BLaER1 treated with 17β-estradiol and CSF1 and Interleukin-3, amounts not matched to agents 10 nM and 100 nM (cell line): ENCODE data around the gene ZNF141.
"Not testable (repeated sequence)": the region's sequence is repeated elsewhere in the genome, so short reads cannot be mapped to it uniquely, and the experiment has no call there.

Experiments used
- H3K27ac ChIP-seq, 11 experiments: shearing (Covaris generic); formaldehyde crosslinking; 2 replicates each; pipeline ENCODE4 v1.8.1; 2022
- H3K27me3 ChIP-seq, 11 experiments: shearing (Covaris generic); formaldehyde crosslinking; 2 replicates each; pipeline ENCODE4 v1.8.1; 2022
- H3K36me3 ChIP-seq, 11 experiments: shearing (Covaris generic); formaldehyde crosslinking; 2 replicates each; pipeline ENCODE4 v1.8.1; 2022
- H3K4me1 ChIP-seq, 10 experiments: shearing (Covaris generic); formaldehyde crosslinking; 2 replicates each; pipeline ENCODE4 v1.8.1; 2022
- H3K4me2 ChIP-seq, 11 experiments: shearing (Covaris generic); formaldehyde crosslinking; 2 replicates each; pipeline ENCODE4 v1.8.1; 2022
- H3K4me3 ChIP-seq, 10 experiments: shearing (Covaris generic); formaldehyde crosslinking; 2 replicates each; pipeline ENCODE4 v1.8.1; 2022
- H3K9ac ChIP-seq, 11 experiments: shearing (Covaris generic); formaldehyde crosslinking; 2 replicates each; pipeline ENCODE4 v1.8.1; 2022
- H3K9me3 ChIP-seq, 11 experiments: shearing (Covaris generic); formaldehyde crosslinking; replicated peaks in 1 of 11; 2 replicates each; pipeline ENCODE4 v1.8.1; 2022
- H4K20me1 ChIP-seq, 11 experiments: shearing (Covaris generic); formaldehyde crosslinking; 2 replicates each; pipeline ENCODE4 v1.8.1; 2022
- Cebpa-rat ChIP-seq, 11 experiments: shearing (Covaris generic); IDR thresholded peaks; 2 replicates each; pipeline ENCODE4 v1.8.1; 2022

ZNF141 gene

GRCh38 chr4:373062-373839 lies 35.6 kb downstream of the ZNF141 start:
- H3K4me3 ChIP-seq = peak overlapping the region; percentile 15 to 46 (median 40); a peak in 14 of 20 replicates
- no peaks in the 10 kb centered on the region for H3K27me3 ChIP-seq
- no peaks in the 10 kb centered on the region for H3K4me1 ChIP-seq
- no peak for TF ChIP-seq Cebpa-rat (IDR thresholded peaks at IDR 0.05)
- H4K20me1 ChIP-seq = no peaks in the 10 kb centered on the region
- no peak overlapping the region for H3K4me2 ChIP-seq
- H3K36me3 ChIP-seq = peaks cover 71 to 97% (median 92%) of the 10 kb centered on the region in 11 experiments
- H3K9me3 ChIP-seq = peaks cover 98 to 100% (median 99%) of the 10 kb centered on the region in 11 experiments
- H3K27ac ChIP-seq = no peak overlapping the region
- no peak overlapping the region for H3K9ac ChIP-seq

GRCh38 chr4:374298-375160 lies 36.9 kb downstream of the ZNF141 start:
- Histone ChIP-seq H3K9me3 (peaks cover 99 to 100% (median 99%) of the 10 kb centered on the region in 11 experiments), H3K36me3 (peaks cover 68 to 99% (median 95%) of the 10 kb centered on the region in 11 experiments), H3K4me2 (no peak overlapping the region), H3K27me3 (no peaks in the 10 kb centered on the region), H3K9ac (no peak overlapping the region), H3K27ac (no peak overlapping the region), H3K4me3 (peak overlapping the region in 9 of 10 experiments; percentile 7 to 44 (median 38); a peak in 10 of 20 replicates), H4K20me1 (no peaks in the 10 kb centered on the region), H3K4me1 (no peaks in the 10 kb centered on the region)
- TF ChIP-seq Cebpa-rat (IDR thresholded peaks at IDR 0.05) = no peak

GRCh38 chr4:384311-385010 lies 46.8 kb downstream of the ZNF141 start:
- H3K4me1 ChIP-seq = peaks cover 0 to 27% (median 20%) of the 10 kb centered on the region in 10 experiments; a peak in 16 of 20 replicates
- H3K36me3 ChIP-seq = peaks cover 0 to 20% (median 13%) of the 10 kb centered on the region in 11 experiments; a peak in 18 of 22 replicates
- H3K4me2 ChIP-seq = peak overlapping the region; percentile 5 to 79 (median 57); a peak in 18 of 22 replicates
- 0 out of 22 replicates have a peak overlapping the region, but pooled peaks of 2 of the 11 experiments have one; percentile 1 to 3 for H3K27ac ChIP-seq
- H3K9ac ChIP-seq = no peak overlapping the region
- H3K27me3 ChIP-seq = no peaks in the 10 kb centered on the region
- H4K20me1 ChIP-seq = no peaks in the 10 kb centered on the region
- H3K4me3 ChIP-seq = no peak overlapping the region; a peak in 1 of 20 replicates
- no peak for TF ChIP-seq Cebpa-rat (IDR thresholded peaks at IDR 0.05)
- H3K9me3 ChIP-seq = peaks cover 93 to 100% (median 100%) of the 10 kb centered on the region in 11 experiments

DNA sequence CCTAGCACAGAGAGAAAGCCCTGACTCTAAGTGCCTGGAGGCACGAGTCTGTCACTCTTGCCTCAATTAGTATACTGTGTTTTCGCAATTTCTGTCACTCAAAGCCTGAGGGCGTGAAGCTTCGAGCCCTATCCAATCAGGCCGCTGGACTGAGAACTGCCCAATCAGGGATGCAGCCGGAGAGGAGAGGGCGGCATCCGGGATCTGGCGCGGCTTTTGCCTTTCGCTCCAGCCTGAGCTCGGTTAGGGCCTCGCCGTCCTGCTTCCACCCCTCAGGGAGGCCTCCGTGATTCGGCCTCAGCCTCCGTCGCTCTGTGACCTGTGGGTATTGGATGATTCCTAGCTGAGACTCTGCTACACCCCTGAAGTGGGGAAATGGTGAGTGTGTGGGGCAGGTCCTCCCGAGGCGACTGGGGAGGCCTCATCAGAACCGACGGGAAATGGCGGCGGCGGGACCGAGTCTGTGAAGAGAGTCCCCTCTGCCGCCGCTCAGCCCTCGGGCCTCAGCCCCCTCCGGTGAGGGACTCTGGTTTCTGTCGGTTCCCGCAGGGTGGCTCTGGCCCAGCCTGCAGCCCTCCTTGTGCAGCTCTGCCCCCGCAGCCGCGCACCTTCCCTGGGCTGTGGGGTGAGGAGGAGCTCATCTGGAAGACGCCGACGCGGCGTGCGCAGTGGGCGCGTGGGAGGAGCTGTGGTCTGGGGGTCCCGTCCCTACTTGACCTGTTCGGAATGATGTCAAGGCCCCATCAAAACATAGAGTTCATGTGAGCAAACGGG lies 48.5 kb downstream of the ZNF141 start:
- no peaks in the 10 kb centered on the region for H3K27me3 ChIP-seq
- peaks cover 0 to 27% (median 20%) of the 10 kb centered on the region in 10 experiments; a peak in 16 of 20 replicates for H3K4me1 ChIP-seq
- H3K27ac ChIP-seq = no peak overlapping the region
- peak overlapping the region in 1 of 11 experiments; percentile 69; a peak in 2 of 22 replicates for H3K4me2 ChIP-seq
- peak overlapping the region in 7 of 10 experiments; percentile 9 to 46 (median 26); a peak in 11 of 20 replicates for H3K4me3 ChIP-seq
- peaks cover 93 to 100% (median 100%) of the 10 kb centered on the region in 11 experiments for H3K9me3 ChIP-seq
- TF ChIP-seq Cebpa-rat (IDR thresholded peaks at IDR 0.05) = no peak
- H3K36me3 ChIP-seq = peaks cover 0 to 7% (median 0%) of the 10 kb centered on the region in 11 experiments; a peak in 4 of 22 replicates
- H4K20me1 ChIP-seq = no peaks in the 10 kb centered on the region
- H3K9ac ChIP-seq = no peak overlapping the region

- peaks cover 0 to 7% (median 0%) of the 10 kb centered on the region in 11 experiments; a peak in 4 of 22 replicates for H3K36me3 ChIP-seq
- TF ChIP-seq Cebpa-rat (IDR thresholded peaks at IDR 0.05) = no peak
- H3K4me3 ChIP-seq = peak overlapping the region in 6 of 10 experiments; percentile 9 to 46 (median 28); a peak in 7 of 20 replicates
- H3K4me2 ChIP-seq = no peak overlapping the region
- H3K4me1 ChIP-seq = peaks cover 0 to 27% (median 20%) of the 10 kb centered on the region in 10 experiments; a peak in 16 of 20 replicates
- no peaks in the 10 kb centered on the region for H3K27me3 ChIP-seq
- peaks cover 93 to 100% (median 100%) of the 10 kb centered on the region in 11 experiments for H3K9me3 ChIP-seq
- no peaks in the 10 kb centered on the region for H4K20me1 ChIP-seq
- H3K27ac ChIP-seq = no peak overlapping the region
- no peak overlapping the region for H3K9ac ChIP-seq
Observed at GRCh38 chr4:386708-387105, 49.1 kb downstream of the ZNF141 start.

DNA sequence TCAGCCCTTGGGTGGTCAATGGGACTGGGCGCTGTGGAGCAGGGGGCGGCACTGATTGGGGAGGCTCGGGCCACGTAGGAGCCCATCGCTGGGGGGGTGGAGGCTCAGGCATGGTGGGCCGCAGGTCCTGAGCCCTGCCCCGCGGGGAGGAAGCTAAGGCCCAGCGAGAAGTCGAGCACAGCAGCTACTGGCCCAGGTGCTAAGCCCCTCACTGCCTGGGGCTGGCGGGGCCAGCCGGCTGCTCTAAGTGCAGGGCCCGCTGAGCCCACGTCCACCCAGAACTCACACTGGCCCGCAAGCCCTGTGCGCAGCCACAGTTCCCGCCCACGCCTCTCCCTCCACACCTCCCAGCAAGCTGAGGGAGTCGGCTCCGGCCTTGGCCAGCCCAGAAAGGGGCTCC lies 66.4 kb downstream of the ZNF141 start:
- H3K27me3 ChIP-seq = no peaks in the 10 kb centered on the region
- H3K36me3 ChIP-seq = 0 out of 22 replicates have a peak, but pooled peaks cover 0 to 3% (median 0%) of the 10 kb centered on the region in 11 experiments
- H3K4me1 ChIP-seq = no peaks in the 10 kb centered on the region
- no peak for TF ChIP-seq Cebpa-rat (IDR thresholded peaks at IDR 0.05)
- H3K4me2 ChIP-seq = no peak overlapping the region
- H3K9ac ChIP-seq = no peak overlapping the region
- no peak overlapping the region for H3K27ac ChIP-seq
- H4K20me1 ChIP-seq = no peaks in the 10 kb centered on the region
- H3K9me3 ChIP-seq = peaks cover 97 to 100% (median 99%) of the 10 kb centered on the region in 11 experiments
- H3K4me3 ChIP-seq = 0 out of 20 replicates have a peak overlapping the region, but pooled peaks of 1 of the 10 experiments have one; percentile 19

DNA sequence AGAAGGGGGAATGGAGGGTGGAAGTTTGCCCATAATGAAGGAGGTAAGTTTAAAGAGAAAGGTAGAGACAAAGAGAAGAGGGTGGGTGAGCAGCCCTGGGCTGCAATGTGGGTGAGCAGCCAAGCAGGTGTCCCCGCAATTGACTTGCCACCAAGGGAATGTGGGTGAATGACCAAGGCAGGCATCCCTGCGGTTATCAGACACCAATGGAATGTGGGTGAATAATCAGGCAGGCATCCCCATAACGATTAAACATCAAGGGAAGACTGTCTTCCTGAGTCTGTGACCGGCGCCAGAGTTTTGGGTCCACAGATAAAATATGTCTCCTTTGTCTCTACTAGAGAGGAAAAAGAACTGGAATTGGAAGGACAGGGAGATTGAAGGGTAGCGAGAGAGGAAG lies 70.7 kb downstream of the ZNF141 start:
- not testable (repeated sequence) for H3K4me1 ChIP-seq, H3K9ac ChIP-seq, H3K27me3 ChIP-seq, H3K36me3 ChIP-seq, H3K4me3 ChIP-seq, H3K27ac ChIP-seq, H4K20me1 ChIP-seq, H3K4me2 ChIP-seq
- H3K9me3 ChIP-seq = peaks cover 96 to 100% (median 98%) of the 10 kb centered on the region in 11 experiments

GRCh38 chr4:422587-422986 lies 85.0 kb downstream of the ZNF141 start:
- TF ChIP-seq Cebpa-rat (IDR thresholded peaks at IDR 0.05) = no peak
- Histone ChIP-seq H3K4me3 (no peak overlapping the region), H3K27ac (no peak overlapping the region), H3K4me1 (no peaks in the 10 kb centered on the region), H3K27me3 (no peaks in the 10 kb centered on the region), H3K9me3 (peaks cover 91 to 100% (median 98%) of the 10 kb centered on the region in 11 experiments), H4K20me1 (no peaks in the 10 kb centered on the region), H3K9ac (no peak overlapping the region), H3K4me2 (no peak overlapping the region), H3K36me3 (peaks cover 16 to 39% (median 26%) of the 10 kb centered on the region in 11 experiments)
